Activated T-cell treated with anti-CD3 and anti-CD28 coated beads, Interleukin-2, amount 50 U/mL, for 72 hours (primary cell): ENCODE results near the gene VTN. TPM values are rescaled to one million over a fixed set of nuclear protein-coding genes. Genes with fewer than 3 reads are reported as not detected.

ENCODE experiments used
- ATAC-seq, 2 donors: fragments of 150-1000 bp; cut with Tn5 transposase; replicated peaks in 1 of 2; 2 replicates each; pipeline ENCODE4 v1.10.0; 2021; ENCODE audit warnings: moderate library complexity in 2 of 2, mild to moderate bottlenecking in 1 of 2
- DNase-seq, 2 donors: peaks; one replicate each; pipeline ENCODE4 v3.0.0; 2021 to 2022; ENCODE audit warnings: mixed read lengths in 1 of 2
- H3K27ac Mint-ChIP-seq: one replicate; pipeline ENCODE4 v1.8.0; 2022; ENCODE audit warnings: mild to moderate bottlenecking, moderate library complexity, mixed read lengths
- H3K27me3 Mint-ChIP-seq: one replicate; pipeline ENCODE4 v1.8.0; 2022; ENCODE audit warnings: low read depth, mixed read lengths
- H3K36me3 Mint-ChIP-seq, 2 donors: one replicate each; pipeline ENCODE4 v1.8.0; 2022; ENCODE audit warnings: mixed read lengths in 2 of 2, mild to moderate bottlenecking in 1 of 2; ENCODE audit not compliant: insufficient read depth in 2 of 2
- H3K4me1 Mint-ChIP-seq: one replicate; pipeline ENCODE4 v1.8.0; 2022; ENCODE audit warnings: low read depth, mixed read lengths
- H3K4me3 Mint-ChIP-seq, 2 donors: one replicate each; pipeline ENCODE4 v1.8.0; 2022; ENCODE audit warnings: mild to moderate bottlenecking in 2 of 2, mixed read lengths in 2 of 2, moderate library complexity in 2 of 2
- H3K9me3 Mint-ChIP-seq, 2 donors: one replicate each; pipeline ENCODE4 v1.8.0; 2022; ENCODE audit warnings: mixed read lengths in 2 of 2
- total RNA-seq, 2 donors: library from RNA; stranded (reverse); gene quantifications; one replicate each; pipeline ENCODE4 v1.2.3, GENCODE V29; 2022

VTN gene
- under 1 TPM; 0.19 to 0.30 TPM for total RNA-seq

GRCh38 chr17:28370035-28370743 lies at the start of gene VTN:
Gene VTN, minus strand, starts transcription at chr17:28370307. Its CDS starts 104 bp downstream, at chr17:28370203.
- H3K27ac Mint-ChIP-seq = peak within 1 kb of the TSS; percentile 58
- H3K4me1 Mint-ChIP-seq = peaks cover 22% of the 10 kb centered on the region
- DNase-seq (no peak), ATAC-seq (no peak)
- no peaks in the 10 kb centered on the region for H3K27me3 Mint-ChIP-seq
- no peaks in the 10 kb centered on the region for H3K9me3 Mint-ChIP-seq
- peak within 1 kb of the TSS; percentile 92 to 96 for H3K4me3 Mint-ChIP-seq
- H3K36me3 Mint-ChIP-seq = peaks cover 0 to 4% of the 10 kb centered on the region in 2 donors

- Mint-ChIP-seq H3K4me1 (peaks cover 7% of the 10 kb centered on the region), H3K27ac (no peak overlapping the region), H3K27me3 (no peaks in the 10 kb centered on the region), H3K9me3 (no peaks in the 10 kb centered on the region), H3K4me3 (no peak overlapping the region), H3K36me3 (no peaks in the 10 kb centered on the region)
- DNase-seq (peak; percentile 60 to 62), ATAC-seq (peak; percentile 81 to 91)
These were observed 46.7 kb upstream of the VTN start for GRCh38 chr17:28416703-28417311.

- H3K4me1 Mint-ChIP-seq = peaks cover 7% of the 10 kb centered on the region
- H3K27ac Mint-ChIP-seq = no peak overlapping the region
- H3K36me3 Mint-ChIP-seq = no peaks in the 10 kb centered on the region
- H3K27me3 Mint-ChIP-seq = no peaks in the 10 kb centered on the region
- no peaks in the 10 kb centered on the region for H3K9me3 Mint-ChIP-seq
- no peak for ATAC-seq
- H3K4me3 Mint-ChIP-seq = no peak overlapping the region
- DNase-seq = no peak
These were observed 45.8 kb upstream of the VTN start for GRCh38 chr17:28415886-28416285.

GRCh38 chr17:28413804-28414203 lies 43.7 kb upstream of the VTN start:
- ATAC-seq (no peak), DNase-seq (no peak)
- Mint-ChIP-seq H3K27ac (no peak overlapping the region), H3K9me3 (no peaks in the 10 kb centered on the region), H3K4me3 (no peak overlapping the region), H3K36me3 (no peaks in the 10 kb centered on the region), H3K27me3 (peaks cover 2% of the 10 kb centered on the region), H3K4me1 (peaks cover 7% of the 10 kb centered on the region)

- peaks cover 5% of the 10 kb centered on the region for H3K4me1 Mint-ChIP-seq
- H3K4me3 Mint-ChIP-seq = no peak overlapping the region
These were observed 42.0 kb upstream of the VTN start for GRCh38 chr17:28412099-28412498.

GRCh38 chr17:28407974-28408306 lies 37.8 kb upstream of the VTN start:
- Mint-ChIP-seq H3K9me3 (no peaks in the 10 kb centered on the region), H3K27me3 (peaks cover 13% of the 10 kb centered on the region), H3K36me3 (no peaks in the 10 kb centered on the region), H3K4me3 (no peak overlapping the region), H3K4me1 (no peaks in the 10 kb centered on the region), H3K27ac (no peak overlapping the region)
- DNase-seq (no peak), ATAC-seq (no peak)

More at GRCh38 chr17:28412099-28412498, 42.0 kb upstream of the VTN start:
- Mint-ChIP-seq H3K9me3 (no peaks in the 10 kb centered on the region), H3K27me3 (peaks cover 13% of the 10 kb centered on the region), H3K36me3 (no peaks in the 10 kb centered on the region), H3K27ac (no peak overlapping the region)
- DNase-seq = no peak
- ATAC-seq = no peak

- Mint-ChIP-seq H3K9me3 (no peaks in the 10 kb centered on the region), H3K27ac (no peak overlapping the region), H3K36me3 (no peaks in the 10 kb centered on the region), H3K4me3 (no peak overlapping the region), H3K27me3 (peaks cover 13% of the 10 kb centered on the region), H3K4me1 (no peaks in the 10 kb centered on the region)
- DNase-seq (no peak), ATAC-seq (no peak)
These were observed 37.2 kb upstream of the VTN start for GRCh38 chr17:28407130-28407973.

GRCh38 chr17:28406473-28406814 lies 36.3 kb upstream of the VTN start:
- H3K4me1 Mint-ChIP-seq = peaks cover 7% of the 10 kb centered on the region
- peak; percentile 6 to 15 for ATAC-seq
- no peaks in the 10 kb centered on the region for H3K9me3 Mint-ChIP-seq
- peaks cover 13% of the 10 kb centered on the region for H3K27me3 Mint-ChIP-seq
- no peak for DNase-seq
- no peaks in the 10 kb centered on the region for H3K36me3 Mint-ChIP-seq
- no peak overlapping the region for H3K27ac Mint-ChIP-seq
- H3K4me3 Mint-ChIP-seq = peak overlapping the region; percentile 80 to 84

GRCh38 chr17:28405632-28406472 lies 35.7 kb upstream of the VTN start, which contains the start of gene SLC46A1:
Gene SLC46A1, minus strand, starts transcription at chr17:28406212. Its CDS starts 98 bp downstream, at chr17:28406114.
- H3K4me1 Mint-ChIP-seq = peaks cover 7% of the 10 kb centered on the region
- H3K27ac Mint-ChIP-seq = no peak within 1 kb of the TSS
- no peaks in the 10 kb centered on the region for H3K9me3 Mint-ChIP-seq
- no peaks in the 10 kb centered on the region for H3K36me3 Mint-ChIP-seq
- peak; percentile 67 to 72 for DNase-seq
- peak within 1 kb of the TSS; percentile 80 to 84 for H3K4me3 Mint-ChIP-seq
- peak; percentile 86 to 88 for ATAC-seq
- peaks cover 13% of the 10 kb centered on the region for H3K27me3 Mint-ChIP-seq

- Mint-ChIP-seq H3K27me3 (peaks cover 13% of the 10 kb centered on the region), H3K27ac (no peak overlapping the region), H3K9me3 (no peaks in the 10 kb centered on the region), H3K4me3 (peak overlapping the region; percentile 80 to 84), H3K36me3 (no peaks in the 10 kb centered on the region), H3K4me1 (peaks cover 7% of the 10 kb centered on the region)
- no peak for ATAC-seq
- no peak for DNase-seq
These were observed 34.9 kb upstream of the VTN start for GRCh38 chr17:28404812-28405570.

GRCh38 chr17:28404461-28404811 lies 34.3 kb upstream of the VTN start:
- no peak for ATAC-seq
- H3K27ac Mint-ChIP-seq = no peak overlapping the region
- peaks cover 7% of the 10 kb centered on the region for H3K4me1 Mint-ChIP-seq
- H3K36me3 Mint-ChIP-seq = no peaks in the 10 kb centered on the region
- no peaks in the 10 kb centered on the region for H3K9me3 Mint-ChIP-seq
- peaks cover 13% of the 10 kb centered on the region for H3K27me3 Mint-ChIP-seq
- no peak for DNase-seq
- H3K4me3 Mint-ChIP-seq = peak overlapping the region; percentile 25 to 84

- no peaks in the 10 kb centered on the region for H3K9me3 Mint-ChIP-seq
- no peak for ATAC-seq
- H3K4me1 Mint-ChIP-seq = peaks cover 7% of the 10 kb centered on the region
- no peak overlapping the region for H3K27ac Mint-ChIP-seq
- no peak for DNase-seq
- no peaks in the 10 kb centered on the region for H3K36me3 Mint-ChIP-seq
- H3K27me3 Mint-ChIP-seq = peaks cover 13% of the 10 kb centered on the region
- H3K4me3 Mint-ChIP-seq = peak overlapping the region in 1 of 2 donors; percentile 10
These were observed 33.9 kb upstream of the VTN start for GRCh38 chr17:28404007-28404406.
